Measurements from ENCODE around the gene VAMP2.
"Not testable (repeated sequence)": the region's sequence is repeated elsewhere in the genome, so short reads cannot be mapped to it uniquely, and the experiment has no call there.

VAMP2 gene

DNA sequence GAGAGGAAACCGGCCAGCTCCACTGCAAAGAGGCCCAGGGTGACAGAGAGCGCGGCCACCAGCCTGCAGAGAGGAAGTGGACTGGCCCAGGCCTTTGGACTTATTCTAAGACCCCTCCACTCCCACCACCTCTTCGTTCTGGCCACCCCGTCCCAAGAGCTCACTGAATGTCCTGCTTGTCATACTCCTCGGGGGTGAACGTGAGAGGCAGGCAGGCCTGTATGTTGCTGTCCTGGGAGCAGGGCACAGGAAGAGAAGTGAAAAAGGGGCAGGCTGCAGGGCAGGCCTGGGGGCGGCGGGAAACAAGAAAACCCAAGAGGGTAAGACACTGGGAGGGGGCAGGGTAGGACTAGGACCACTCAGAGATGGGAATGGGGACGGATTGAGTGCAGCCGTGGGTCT is 13.0 kb upstream of the VAMP2 start:
- no peak for DNase-seq

DNA sequence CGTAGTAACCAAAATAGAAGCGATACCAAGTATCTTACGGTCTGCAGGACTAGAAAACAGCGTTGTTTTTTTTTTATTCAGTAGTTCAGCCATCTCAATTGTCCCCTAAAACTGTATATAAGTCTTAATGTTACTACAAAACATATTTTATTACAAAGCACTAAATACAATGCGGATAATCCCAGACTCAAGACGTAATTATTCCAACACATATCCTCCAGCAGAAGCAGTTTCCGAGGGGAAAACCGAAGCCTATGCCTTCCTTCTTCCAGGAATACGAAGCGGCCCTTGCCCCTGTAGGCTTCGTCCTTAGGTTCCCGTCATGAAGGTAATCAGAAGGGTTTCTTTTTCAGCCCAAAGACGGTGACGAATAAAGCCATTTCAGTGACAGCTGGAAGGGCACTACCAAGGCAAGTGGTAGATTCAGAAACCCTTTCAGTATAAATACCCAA is 11.1 kb upstream of the VAMP2 start:
- DNase-seq = no peak

DNA sequence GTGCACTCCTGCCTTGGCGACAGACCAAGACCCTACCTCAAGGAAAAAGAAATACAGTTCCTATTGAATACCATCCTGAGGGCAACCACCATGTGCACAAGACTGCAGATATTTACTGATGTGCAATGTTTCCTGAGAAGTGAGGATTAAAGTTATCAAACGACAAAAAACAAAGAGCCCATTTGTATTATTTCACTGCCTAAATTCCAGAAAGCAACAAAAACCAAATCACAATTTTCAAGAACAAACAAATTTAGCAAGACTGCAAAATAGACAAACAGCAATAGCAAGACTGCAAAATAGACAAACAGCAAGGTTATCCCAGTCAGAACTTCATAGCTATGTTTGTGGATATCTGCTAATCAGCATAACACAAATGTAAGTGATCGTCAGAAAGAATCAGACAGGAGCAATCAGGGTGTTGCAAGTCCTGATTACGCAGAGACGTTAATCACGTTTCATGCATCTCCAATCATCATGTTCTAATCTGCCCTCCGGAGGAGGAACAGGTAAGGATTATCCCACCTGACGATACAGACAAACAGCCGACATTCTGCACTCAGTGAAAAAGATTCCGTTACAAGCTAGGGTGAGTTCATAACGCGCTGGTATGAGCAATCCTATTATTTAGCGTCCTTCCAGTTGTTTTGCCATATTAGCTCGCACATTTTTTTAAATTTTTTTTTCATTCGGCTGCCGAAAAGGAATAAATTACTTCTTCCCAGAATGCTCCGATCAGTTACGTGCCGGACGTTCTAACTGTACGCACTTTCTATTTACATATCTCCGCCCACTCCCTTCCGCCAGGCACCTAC is 10.5 kb upstream of the VAMP2 start:
- peak; percentile 92 for DNase-seq

DNA sequence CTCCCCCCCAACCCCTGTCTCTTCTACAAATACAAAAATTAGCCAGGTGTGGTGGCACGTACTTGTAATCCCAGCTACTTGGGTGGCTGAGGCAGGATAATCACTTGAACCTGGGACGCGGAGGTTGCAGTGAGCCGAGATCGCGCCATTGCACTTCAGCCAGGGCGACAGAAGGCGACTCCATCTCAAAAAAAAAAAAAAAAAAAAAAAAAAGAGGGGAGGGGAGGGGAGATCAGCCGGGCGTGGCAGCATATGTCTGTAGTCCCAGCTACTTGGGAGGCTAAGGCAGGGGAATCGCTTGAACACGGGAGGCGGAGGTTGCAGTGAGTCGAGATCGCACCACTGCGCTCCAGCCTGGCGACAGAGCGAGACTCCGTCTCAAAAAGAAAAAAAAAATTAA is 7.4 kb upstream of the VAMP2 start:
- DNase-seq = not testable (repeated sequence)

DNA sequence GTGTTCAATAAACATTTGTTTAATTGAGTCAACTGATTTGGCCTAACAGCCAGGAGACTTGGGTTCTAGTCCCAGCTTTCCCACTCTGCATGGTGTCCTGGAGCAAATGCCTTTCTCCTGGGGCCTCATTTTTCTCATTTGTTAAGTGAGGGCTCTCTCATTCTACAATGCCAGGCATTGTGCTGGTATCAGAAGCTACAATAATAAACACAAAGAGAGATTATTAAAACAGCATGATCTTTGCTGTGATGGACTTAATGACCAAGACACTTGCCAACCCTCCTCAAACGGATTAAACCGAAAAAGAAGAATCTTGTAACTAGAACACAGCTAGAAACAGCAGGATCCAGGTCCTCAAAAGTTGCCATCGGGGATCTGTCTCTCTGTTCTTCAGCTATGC is 4.8 kb upstream of the VAMP2 start:
- no peak for DNase-seq

DNA sequence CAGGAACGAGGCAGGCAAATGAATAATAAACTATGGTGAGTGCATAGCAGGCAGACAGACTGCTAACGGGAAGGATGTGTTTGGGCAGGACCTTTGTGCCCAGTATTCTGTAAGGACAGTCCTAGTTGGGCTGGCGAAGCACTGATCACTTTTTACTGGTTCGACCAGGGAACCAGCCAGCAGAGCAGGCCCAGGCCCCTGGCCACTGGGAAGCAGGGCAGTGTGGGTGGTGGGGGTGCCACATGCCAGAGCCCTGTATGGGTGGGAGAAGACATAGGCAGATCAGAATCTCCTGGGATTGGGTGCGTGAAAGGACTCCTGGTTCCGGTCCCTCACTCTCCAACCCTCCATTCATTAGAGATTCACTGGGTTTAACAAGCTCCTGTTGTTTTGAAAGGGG is 4.0 kb upstream of the VAMP2 start:
- no peak for DNase-seq

DNA sequence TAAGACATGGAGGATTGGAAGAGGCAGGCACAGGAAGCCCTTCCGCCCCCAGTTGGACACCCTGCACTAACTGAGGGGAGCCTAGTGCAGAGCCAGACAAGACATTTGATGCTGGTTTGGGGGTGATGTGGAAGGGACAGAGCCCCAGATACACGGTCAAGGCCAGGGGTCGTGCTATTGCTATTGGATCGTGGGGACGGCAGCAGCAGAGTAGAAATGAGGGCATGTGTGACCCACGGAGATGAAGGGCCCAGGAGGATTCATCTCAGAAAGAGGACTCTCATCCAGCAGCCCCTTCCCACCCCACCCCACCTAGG is 2.0 kb upstream of the VAMP2 start:
- DNase-seq = no peak

DNA sequence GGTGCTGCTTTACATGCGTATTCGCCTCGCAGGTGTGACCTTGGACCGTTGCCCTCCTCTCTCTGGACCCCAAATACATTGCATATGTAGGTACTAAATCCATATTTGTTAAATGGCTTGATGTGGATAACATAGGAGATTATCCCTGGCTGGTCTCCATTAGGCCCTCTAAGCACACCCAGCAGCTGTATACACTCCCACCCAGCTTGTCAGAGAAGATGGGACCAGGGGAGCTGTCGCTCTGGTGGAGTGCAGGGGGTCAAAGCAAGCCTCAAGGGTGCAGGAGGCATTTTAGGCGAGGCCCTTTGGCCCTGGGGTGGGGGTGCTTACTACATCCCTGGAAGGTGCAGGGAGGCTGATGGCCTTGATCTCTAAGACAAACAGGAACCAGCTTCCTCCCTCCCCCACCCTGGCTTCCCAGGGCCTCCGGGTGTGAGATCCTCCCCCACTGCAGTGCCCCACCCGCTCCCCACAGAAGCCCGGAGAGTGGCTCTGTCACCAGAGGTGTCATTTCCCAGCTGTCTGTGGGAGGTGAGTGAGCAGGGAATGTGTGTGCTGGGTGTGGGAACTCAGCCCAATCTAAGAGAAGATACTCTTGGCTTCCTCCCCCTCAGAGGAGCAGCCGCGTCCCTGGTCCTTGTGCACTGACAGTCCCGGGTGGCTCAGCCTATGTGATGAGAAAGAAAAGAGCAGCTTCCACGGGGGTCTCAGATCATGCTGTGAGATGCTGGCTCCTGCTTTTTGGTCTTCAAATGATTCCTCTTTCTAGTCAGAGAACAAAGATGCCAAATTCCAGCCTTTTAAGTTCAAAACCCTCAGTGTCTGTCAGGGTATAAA is 1.4 kb upstream of the VAMP2 start:
- DNase-seq = peak; percentile 87

DNA sequence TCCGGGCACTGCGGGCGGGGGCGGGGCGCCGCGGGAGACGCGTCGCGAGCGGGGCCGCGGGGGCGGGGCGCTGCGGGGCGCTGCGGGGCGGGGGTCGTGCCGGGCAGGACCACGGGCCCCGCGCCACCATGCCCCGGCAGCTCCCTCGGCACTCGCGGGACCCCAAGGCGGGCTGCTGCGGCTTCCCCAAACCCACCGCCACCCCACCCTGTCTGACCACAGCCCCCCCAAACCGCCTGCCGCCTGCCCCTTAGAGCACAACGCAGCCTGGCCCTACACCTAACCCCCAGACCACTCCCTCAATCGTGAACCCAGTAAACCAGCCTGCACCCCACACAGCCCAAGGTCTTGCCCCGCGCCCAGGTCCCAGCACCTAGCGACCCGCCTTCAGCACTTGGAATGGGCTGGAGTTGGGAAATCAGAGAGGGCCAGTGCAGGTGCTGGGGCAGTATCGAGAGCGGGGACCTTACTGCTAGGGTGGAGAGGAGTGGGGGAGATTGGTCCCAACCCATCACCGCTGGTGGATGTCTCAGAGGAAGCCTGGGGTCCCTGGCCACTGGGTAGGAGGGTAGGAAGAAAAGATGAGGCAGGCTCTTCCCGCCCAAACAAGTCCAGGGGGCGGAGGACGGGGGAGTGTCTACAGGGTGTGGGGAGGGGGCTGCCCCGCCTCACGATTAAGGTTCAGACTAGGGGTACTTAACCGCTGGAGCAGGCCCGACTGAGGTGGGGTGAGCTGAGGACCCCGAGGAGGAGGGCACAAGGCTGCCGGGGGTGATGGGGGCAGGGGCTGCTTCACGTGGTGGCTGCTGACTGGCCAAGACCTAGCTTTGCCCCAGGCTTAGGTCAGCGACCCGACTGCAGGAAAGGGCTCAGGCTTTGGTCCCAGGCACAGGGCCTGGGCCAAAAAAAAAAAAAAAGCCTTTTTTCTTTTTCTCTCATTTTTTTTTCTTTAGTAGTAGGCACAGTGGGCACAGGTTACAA is 539 bp upstream of the VAMP2 start:
- peak; percentile 24 for DNase-seq

DNA sequence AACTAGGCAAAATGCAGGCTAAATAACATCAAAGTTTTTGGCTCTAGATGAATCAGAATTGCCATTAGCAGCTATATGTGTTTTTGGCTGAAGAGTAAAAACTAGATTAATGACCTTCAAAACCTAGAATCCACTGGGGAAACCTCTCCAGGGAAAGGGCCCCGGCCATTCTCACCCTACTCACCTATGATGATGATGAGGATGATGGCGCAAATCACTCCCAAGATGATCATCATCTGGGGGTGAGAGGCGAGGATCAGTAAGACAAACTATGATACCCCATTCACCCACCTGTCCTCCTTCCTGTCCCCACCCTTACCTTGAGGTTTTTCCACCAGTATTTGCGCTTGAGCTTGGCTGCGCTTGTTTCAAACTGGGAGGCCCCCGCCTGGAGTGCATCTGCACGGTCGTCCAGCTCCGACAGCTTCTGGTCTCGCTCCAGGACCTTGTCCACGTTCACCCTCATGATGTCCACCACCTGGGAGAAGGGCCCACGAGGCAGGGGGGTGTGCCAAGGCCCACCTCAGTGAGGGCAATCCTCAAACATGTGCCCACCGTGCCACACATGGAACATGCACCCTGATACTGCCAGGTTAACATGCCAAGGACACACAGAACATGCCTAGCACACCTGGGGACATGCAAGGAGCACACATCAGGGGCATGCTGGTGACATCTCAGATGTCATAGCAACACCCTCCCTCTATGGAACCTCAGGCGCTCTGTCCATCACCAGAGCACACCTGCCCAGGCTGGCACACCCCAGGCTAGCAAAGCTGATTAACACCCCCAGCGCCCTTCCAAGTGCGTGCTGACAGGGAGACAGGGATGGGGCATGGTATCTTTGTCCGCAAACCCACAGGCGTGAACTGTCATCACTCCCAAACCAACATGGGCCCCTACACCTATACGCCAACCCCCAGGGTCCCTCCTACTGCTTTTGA is 1.2 kb downstream of the VAMP2 start:
- DNase-seq = peak; percentile 40

DNA sequence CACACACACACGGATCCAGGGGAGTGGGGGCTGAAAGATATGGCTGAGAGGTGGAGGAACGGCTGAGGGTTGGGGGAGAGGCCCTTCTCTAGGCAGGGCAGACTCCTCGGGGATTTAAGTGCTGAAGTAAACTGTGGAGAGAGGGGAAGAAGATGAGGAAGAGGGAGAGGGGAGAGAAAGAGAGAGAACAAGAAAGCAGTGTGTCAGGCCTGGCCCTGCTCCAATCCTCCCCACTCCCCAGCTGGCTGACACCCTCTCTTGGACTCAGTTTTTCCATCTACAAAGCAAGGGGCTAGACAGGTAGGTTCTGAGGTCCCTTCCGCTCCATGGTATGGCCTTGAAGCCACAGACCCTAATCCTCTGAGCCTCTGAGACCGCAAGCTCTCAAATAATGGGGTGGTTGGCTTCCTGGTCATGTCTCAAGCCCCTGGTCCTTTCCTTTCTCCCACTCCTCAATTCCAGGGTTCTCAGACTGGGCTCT is 2.0 kb downstream of the VAMP2 start:
- DNase-seq = peak; percentile 35

DNA sequence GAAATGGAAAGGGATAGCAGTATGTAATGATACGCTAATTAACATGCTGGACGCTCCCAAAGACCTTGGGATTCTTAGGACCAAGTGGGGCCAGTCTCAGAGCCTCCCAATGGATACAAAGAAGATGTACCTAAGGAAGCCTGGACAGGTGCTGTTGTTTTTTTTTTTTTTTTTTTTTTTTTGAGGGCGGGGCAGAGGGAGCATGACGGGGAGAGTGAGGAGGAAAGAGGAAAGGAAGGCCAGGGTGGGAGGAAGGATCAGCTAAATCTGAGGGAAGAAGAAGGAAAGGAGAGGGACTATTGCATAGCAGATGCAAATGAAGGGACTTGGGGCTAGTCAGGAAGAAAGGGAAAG is 2.5 kb downstream of the VAMP2 start:
- DNase-seq = no peak

DNA sequence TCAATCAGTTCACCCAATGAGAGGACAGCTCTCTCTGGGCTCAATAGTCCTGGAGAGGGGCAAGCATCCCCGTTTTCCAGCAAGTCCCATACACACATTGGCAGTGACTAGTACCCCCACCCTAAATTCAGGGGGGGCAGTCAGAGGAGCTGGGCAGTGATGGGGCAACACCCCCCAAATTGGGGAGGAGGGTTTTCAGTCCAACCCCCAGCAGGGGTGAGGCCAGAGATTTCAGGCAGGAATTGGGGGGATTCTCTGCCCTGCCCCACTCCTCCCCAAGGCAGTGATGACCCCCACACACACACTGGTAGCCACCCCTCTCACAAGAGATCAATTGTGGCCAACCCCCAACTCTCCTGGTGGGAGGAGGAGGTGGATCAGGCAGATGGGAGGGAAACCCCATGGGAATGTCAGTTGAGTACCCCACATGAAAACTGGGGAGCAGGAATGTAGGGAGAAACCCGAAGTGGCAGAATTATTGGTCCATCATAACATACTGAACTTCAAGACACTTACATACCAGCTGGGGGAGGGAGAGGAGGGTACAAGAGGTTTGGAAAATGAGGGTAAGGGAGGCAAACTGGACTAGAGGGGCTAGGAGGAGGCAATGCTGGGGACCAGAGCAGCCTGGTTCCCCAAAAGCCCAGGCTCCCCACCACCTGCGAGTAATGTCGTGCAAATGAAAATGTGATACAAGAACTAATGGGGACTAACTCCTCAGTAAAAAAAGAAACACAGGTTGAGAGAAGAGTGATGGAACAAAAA is 3.1 kb downstream of the VAMP2 start:
- DNase-seq = no peak

DNA sequence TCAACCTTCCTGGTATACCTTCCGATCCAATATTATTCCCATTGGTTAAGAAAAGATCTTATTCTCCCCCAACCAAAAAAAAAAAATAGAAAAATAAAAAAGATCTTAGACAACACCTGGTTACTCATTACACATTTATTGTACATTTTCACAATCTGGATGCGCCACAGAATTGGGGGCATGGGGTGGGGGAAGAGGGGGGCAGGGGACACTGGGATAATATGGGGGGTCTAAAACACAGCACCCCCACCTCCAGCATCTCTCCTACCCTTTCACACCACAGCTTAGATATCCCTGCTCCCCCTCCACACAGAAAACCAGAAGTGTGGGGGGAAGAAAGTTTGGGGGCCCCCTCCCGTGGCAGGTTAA is 3.7 kb downstream of the VAMP2 start:
- peak; percentile 29 for DNase-seq

DNA sequence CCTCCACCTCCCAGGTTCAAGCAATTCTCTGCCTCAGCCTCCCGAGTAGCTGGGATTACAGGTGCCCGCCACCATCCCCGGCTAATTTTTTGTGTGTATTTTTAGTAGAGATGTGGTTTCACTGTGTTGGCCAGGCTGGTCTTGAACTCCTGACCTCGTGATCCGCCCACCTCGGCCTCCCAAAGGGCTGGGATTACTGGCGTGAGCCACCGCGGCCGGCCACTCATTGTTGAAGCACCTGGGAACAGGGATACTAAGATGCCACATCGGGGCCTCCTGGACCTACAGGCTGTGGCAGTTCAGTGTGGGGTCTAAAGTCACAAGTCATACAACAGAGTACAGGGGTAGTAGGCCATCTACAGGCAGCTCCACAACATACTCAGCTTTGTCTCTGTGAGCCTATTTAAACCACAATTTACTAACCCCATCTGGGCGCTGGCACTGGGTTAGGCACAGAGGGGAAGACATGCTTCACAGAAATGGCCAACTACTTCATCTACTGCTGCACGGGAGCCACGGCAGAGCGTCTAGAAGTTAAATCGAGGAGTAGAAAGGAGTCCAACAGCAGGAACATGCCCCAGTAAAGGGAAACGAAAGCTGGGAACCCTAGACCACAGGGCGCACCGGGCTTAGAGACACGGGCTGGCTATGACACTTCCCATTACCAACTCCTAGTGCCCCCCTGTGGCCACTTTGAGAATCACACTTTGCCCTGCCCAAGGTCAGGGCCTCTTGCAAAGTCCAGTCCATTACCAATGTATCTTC is 4.3 kb downstream of the VAMP2 start:
- peak; percentile 91 for DNase-seq

DNA sequence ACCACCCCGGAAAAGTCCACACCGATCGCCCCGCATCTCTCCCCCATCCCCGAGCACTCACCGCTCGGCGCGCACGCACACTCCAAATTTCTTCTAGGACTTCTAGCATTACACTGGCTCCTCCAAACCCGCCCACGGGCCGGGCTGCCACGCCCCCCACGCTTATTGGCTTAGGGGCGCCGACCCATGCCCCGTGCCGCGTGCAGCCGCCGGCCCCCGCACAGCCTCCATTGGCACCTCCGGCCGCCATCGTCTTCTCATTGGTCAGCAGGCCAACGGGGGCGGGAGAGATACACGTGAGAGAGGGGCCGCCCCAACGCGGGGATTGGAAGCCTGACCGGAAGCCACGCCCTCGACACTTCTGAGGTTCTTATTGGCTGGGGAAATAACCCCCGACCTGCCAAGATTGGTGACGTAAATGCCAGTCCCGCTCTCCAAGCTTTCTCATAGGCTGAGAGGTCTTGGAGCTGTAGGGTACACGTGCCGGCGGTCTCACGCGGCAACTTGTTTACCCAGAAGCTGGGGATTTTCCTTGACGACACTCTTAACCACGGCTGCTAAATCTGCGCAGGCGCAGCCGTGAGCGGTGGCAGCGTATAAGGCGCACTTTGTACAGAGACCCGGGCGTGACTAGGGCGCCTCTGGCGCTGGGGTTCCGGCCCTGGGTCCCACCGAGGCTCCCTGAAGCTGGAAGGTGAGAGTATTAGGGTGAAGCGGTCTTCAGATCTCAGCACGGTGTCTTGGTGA is 6.3 kb downstream of the VAMP2 start:
- DNase-seq = peak; percentile 100

DNA sequence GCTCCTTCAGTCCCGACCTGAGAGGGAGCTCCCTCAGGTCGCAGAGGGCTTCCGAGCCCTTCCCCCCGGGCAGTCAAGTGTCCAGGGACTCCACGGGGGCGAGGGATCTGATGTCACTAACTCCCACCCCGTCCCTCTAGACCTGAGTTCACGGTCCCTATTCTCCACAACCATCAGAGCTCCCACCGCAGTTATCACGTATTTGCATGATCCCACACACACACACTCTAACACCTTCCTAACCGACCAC is 6.8 kb downstream of the VAMP2 start:
- DNase-seq = no peak

DNA sequence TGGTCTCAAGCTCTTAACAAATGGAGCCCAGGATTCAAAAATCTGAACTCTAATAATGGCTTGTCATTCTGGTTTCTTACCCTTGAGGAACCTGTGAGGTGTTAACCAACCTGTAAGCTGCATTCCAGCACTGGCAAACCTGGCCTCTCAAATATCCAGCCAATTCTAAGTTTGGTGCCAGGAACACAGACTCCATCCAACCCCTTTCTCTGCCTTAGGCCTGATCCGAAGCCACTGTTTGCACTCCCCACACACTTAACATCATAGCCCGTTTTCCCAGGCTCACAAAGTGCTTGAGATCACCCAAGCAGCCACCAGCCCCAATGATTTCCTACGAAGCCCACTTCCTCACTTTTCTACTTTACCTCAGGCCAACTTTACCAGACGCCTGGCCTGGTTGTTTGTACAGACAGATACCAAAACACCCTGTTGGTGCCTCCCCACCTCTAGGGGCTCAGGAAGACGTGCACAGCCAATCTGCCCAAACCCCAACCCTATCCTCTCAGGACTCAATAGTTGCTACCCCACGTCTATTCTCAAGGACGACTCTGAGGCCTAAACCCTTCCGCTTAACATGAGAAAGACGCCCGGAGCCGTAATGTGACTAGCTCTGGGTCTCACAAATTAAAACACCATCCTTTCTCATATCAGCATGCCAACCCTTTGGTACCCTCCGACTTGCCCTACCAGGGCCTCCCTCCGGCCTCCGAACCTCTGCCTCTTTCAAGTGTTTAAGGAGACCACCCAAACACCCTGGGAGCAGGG is 7.3 kb downstream of the VAMP2 start:
- peak; percentile 51 for DNase-seq

DNA sequence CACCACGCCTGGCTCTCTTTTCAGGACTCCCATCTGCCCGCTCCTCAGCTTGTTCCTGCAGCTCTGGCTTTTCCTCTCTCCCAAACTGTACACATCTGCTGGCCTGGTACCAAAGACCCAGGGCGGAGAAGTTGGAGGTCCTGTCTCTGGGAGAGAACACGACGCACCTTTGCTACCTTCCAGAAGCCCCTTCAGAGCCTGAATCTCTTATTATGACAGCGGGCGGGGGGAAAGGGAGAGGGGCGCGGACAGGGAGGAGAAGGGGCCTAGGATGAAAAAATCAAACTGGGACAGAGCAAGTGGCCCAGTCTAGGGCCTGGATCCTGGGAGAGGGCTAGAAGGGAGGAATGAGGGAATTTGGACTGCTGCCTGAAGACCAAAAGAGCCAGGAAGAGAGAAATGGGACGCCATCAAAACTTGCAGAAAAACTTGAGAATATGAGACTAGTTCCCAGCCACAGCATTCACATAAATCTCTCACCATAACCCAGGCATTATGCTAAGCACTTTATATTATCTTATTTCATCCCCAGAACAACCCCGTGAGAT is 8.1 kb downstream of the VAMP2 start:
- DNase-seq = no peak

Data from CD4-positive, alpha-beta T cell treated with Interleukin-10 for 1 hour (primary cell).